ENCODE measurements around the gene CDK17. TPM values are rescaled to one million over a fixed set of nuclear protein-coding genes. Genes with fewer than 3 reads are reported as not detected.
"Not testable (repeated sequence)": the region's sequence is repeated elsewhere in the genome, so short reads cannot be mapped to it uniquely, and the experiment has no call there.

Gene CDK17
- total RNA-seq, 1 experiment from 2014 or later: 21.4 TPM

GRCh38 chr12:96321941-96322340 is 78.3 kb downstream of the CDK17 start:
- no peaks in the 10 kb centered on the region for H3K9me2 ChIP-seq (ENCODE audit: insufficient read depth)
- H3K27me3 ChIP-seq (ENCODE audit: insufficient read depth, low read length): no peaks in the 10 kb centered on the region
- no peak for ATAC-seq

GRCh38 chr12:96317801-96318200 is 82.4 kb downstream of the CDK17 start:
- H4K20me1 ChIP-seq (ENCODE audit: insufficient read depth); DNase-seq (ENCODE audit: low read depth, low spot score); intact Hi-C loops (cut with micrococcal nuclease); H3K27ac ChIP-seq (ENCODE audit: low read depth, low read length); H2AFZ ChIP-seq (ENCODE audit: low read depth, low read length, poor library complexity, severe bottlenecking); H3K4me2 ChIP-seq (ENCODE audit: low read length); H3K27me3 ChIP-seq (ENCODE audit: insufficient read depth, low read length); POLR2A ChIA-PET; H3K9me2 ChIP-seq (ENCODE audit: insufficient read depth); H3K4me1 ChIP-seq (ENCODE audit: control insufficient read depth in 1 of 2, insufficient read depth in 2 of 2, low read length in 2 of 2); RAD21 ChIA-PET (ENCODE audit: low non-redundant PET in 1 of 2, low total read pairs in 2 of 2, uncharacterized antibody in 2 of 2, unreplicated experiment in 2 of 2); H3K9me3 ChIP-seq (ENCODE audit: control insufficient read depth in 1 of 2, insufficient read depth in 1 of 2, low read depth in 1 of 2, low read length in 2 of 2); H3K36me3 ChIP-seq (ENCODE audit: control insufficient read depth in 1 of 2, insufficient read depth in 2 of 2, low read length in 2 of 2); ATAC-seq; CTCF ChIA-PET; H3K4me3 ChIP-seq (replicated peaks in 1 of 2; ENCODE audit: low read depth in 1 of 2, low read length in 2 of 2); H3K9ac ChIP-seq (ENCODE audit: low read length); BruUV-seq (replicated peaks): not testable (repeated sequence)
- H3K79me2 ChIP-seq (ENCODE audit: insufficient read depth, low read length): peaks cover 15% of the 10 kb centered on the region

More at GRCh38 chr12:96321941-96322340, 78.3 kb downstream of the CDK17 start:
- Histone ChIP-seq H3K9ac (ENCODE audit: low read length) (no peak overlapping the region), H3K4me3 (replicated peaks in 1 of 2; ENCODE audit: low read depth in 1 of 2, low read length in 2 of 2) (no peak overlapping the region), H2AFZ (ENCODE audit: low read depth, low read length, poor library complexity, severe bottlenecking) (no peak overlapping the region), H4K20me1 (ENCODE audit: insufficient read depth) (no peaks in the 10 kb centered on the region), H3K79me2 (ENCODE audit: insufficient read depth, low read length) (0 out of 2 replicates have a peak, but pooled peaks cover 3% of the 10 kb centered on the region), H3K27ac (ENCODE audit: low read depth, low read length) (no peak overlapping the region), H3K9me3 (ENCODE audit: control insufficient read depth in 1 of 2, insufficient read depth in 1 of 2, low read depth in 1 of 2, low read length in 2 of 2) (no peaks in the 10 kb centered on the region), H3K4me1 (ENCODE audit: control insufficient read depth in 1 of 2, insufficient read depth in 2 of 2, low read length in 2 of 2) (no peaks in the 10 kb centered on the region), H3K36me3 (ENCODE audit: control insufficient read depth in 1 of 2, insufficient read depth in 2 of 2, low read length in 2 of 2) (no peaks in the 10 kb centered on the region), H3K4me2 (ENCODE audit: low read length) (no peak overlapping the region)
- intact Hi-C loops (cut with micrococcal nuclease): no loop called here
- POLR2A ChIA-PET: no interaction called here
- RAD21 ChIA-PET (ENCODE audit: low non-redundant PET in 1 of 2, low total read pairs in 2 of 2, uncharacterized antibody in 2 of 2, unreplicated experiment in 2 of 2): no interaction called here
- CTCF ChIA-PET: no interaction called here
- TF ChIP-seq ATF3 (IDR thresholded peaks at IDR 0.05): no peak
- BruUV-seq (replicated peaks): no TSS peak
- DNase-seq (ENCODE audit: low read depth, low spot score): no peak

All from HCT116 (cell line).